GM18505 (cell line): Measurements from ENCODE around the gene CREBBP.

Experiments used
- ATAC-seq: cut with Tn5 transposase; IDR thresholded peaks from one replicate; pipeline ENCODE4 v1.9.1; 2021; ENCODE audit not compliant: unreplicated experiment
- POLR2A ChIP-seq: IDR thresholded peaks from 4 replicates; pipeline ENCODE4 v1.6.1; 2011; ENCODE audit warnings: borderline replicate concordance; ENCODE audit not compliant: insufficient read depth, insufficient read length; ENCODE audit errors: extremely low read depth

The CREBBP gene

GRCh38 chr16:3874794-3875692 is 5.5 kb downstream of the CREBBP start:
- no peak for ATAC-seq

DNA sequence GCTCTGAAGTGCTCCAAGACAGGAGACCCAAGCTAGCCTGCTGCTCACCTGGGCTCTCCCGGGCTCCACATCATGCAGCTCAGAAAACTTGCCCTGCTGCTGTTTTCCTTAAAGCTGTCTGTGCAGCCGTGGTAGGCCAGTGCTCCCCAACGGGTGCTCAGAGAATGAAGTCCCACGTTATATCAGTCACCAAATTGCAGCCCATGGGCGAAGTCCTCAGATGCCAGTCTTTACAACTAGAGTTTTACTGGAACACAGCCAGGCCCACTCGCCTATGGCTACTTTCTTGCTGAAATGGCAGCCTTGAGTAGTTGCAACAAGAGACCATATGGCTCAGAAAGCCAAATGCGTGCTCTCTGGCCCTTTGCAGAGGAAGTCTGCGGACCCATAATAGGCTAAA is 6.3 kb downstream of the CREBBP start:
- no peak for ATAC-seq
- TF ChIP-seq POLR2A: no peak

More at GRCh38 chr16:3874794-3875692, 5.5 kb downstream of the CREBBP start:
- TF ChIP-seq POLR2A: no peak

- no peak for TF ChIP-seq POLR2A
- ATAC-seq: no peak
Observed at GRCh38 chr16:3873482-3874173, 6.9 kb downstream of the CREBBP start.

DNA sequence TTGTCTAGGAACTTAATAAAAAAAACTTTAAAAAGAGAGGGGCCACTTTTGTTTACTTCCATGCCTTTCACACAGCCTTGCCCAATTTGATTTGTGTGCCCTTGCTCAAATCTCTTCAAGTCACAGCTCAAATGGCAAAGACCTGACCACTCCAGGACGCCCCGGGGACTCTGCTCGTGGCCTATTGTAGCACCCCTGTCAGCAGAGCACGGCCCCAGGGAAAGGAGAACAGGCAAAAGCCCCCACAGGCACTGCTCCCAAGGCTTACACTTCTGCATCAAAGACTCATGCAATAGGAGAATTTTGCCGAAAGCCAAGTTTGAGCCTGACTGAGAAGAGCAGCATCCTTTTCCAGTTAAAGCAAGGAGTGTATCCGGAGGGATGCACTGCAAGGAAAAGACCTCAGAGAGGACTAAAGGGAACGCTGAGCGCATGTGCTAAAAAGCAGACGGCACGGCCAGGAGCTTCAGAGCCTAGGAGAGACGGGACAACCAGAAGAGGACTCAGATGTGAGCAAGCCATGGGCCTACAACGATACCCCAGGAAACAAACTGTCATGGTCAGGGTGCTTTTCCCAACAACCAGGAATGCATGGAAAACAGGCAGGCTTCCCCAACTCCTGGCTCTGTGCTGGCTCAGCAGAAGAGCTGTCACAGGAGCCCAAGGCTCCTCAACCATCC is 8.2 kb downstream of the CREBBP start:
- no peak for ATAC-seq
- TF ChIP-seq POLR2A: no peak

GRCh38 chr16:3868967-3869366 is 11.5 kb downstream of the CREBBP start:
- TF ChIP-seq POLR2A: no peak
- no peak for ATAC-seq

GRCh38 chr16:3868556-3868955 is 12.0 kb downstream of the CREBBP start:
- no peak for TF ChIP-seq POLR2A
- no peak for ATAC-seq

DNA sequence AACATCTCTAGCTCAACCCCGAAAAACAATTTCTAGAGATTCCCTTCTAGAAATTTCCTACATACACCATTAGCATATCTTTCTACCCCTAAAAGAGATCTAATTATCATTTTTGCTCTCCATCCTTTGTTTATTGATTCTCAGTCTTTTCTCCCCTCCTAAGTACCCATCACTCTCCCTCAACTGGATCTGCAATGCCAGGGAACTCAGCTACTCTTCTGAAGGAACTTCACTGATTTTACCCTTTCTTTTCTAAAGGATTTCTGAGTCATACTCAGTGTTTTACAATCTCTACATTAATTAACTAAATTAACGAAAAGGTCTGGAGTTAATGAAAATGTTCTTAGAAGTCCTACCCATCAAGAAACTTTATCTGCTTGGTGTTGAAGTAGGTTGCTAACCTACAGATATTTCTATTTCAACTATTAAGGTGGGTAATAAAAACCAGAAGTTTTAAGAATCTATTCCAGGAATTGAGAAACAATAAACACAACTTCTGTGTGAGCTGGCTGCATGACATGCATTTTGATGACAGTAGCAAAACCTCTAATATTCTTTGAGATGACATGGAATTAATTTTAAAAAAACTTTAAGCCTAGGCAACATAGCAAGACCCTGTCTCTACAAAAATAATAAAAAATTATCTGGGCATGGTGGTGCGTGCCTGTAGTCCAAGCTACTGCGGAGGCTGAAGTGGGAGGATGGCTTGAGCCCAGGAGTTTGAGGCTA is 13.6 kb downstream of the CREBBP start:
- ATAC-seq: no peak
- TF ChIP-seq POLR2A: no peak

DNA sequence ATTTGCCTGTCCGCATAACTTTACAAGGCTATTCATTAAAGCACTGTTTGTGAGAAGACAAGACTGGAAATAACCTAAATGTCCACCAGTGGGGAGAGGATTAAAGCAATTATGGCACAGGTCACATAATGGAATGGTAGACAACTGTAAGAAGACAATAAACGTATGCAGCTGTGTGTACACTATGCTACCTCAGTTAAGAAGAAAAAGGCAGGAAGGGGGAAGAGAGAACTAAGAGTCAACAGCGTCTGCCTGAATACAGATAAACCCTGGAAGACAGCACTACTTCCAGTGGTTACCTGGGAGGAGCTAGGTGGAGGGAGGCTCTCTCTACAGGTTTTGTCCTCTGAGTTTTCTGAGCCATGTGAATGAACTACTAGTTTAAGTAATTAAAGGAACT is 15.3 kb downstream of the CREBBP start:
- no peak for ATAC-seq
- TF ChIP-seq POLR2A: no peak

DNA sequence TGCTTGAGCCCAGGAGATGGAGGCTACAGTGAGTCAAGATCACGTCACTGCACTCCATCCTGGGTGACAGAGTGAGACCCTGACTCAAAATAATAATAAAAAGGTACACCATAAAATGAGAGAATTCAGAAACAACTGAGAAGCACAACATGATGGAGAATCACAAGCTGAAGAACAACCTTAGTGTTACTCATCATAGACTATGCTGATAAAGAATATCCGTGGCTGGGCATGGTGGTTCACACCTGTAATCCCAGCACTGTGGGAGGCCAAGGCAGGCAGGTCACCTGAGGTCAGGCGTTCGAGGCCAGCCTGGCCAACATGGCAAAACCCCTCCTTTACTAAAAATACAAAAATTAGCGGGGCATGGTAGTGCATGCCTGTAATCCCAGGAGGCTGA is 16.0 kb downstream of the CREBBP start:
- no peak for TF ChIP-seq POLR2A
- no peak for ATAC-seq

- no peak for ATAC-seq
- no peak for TF ChIP-seq POLR2A
Observed at GRCh38 chr16:3863587-3863986, 16.9 kb downstream of the CREBBP start.

DNA sequence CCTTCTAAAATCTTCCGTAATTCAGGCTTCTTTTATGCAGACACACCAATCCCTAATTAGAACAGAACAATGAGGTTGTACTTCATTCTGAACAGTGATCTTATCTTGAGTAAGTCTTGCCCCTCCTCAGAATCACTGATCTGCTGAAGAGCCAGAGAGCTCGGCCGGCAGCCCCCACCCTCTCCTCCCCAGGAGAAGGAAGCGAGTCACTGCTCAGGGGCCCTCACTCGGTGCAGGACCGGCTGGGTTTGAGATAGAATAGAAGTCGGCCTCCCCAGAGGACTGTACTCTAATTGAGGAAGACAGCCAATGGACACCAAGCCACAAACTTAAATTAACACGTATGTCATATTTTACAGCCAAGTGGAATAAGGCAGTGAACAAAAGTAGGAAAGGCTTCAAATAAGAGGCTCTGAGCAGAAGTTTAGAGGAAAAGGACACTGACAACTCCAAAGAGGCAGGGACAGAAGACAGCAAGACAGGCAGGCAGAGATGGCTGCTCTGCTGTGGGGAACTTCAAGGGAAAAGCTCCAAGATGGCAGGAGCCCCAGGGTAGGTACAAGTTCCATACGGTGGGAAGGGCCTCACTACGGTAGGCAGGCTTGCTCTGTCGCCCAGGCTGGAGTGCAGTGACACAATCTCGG is 18.6 kb downstream of the CREBBP start:
- no peak for ATAC-seq

DNA sequence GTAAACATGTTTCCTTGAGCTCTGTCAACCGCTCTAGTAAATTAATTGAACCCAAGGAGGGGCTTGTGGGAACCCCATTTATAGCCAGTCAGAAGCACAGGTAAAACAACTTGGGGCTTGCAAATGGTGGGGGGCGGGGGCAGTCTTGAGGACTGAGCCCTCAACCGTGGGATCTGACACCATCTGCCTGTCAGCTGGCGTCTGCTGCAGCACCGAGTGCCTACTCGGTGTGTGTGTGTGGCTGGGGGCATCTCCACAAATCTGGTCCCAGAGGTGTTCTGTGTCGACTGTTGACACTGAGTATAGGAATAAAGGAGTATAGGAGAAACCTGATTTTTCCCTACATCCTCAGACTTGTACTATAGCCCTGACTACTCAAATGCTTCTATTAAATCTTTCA is 20.6 kb downstream of the CREBBP start:
- no peak for ATAC-seq
- TF ChIP-seq POLR2A: no peak

More for the DNA sequence above, 18.6 kb downstream of the CREBBP start:
- TF ChIP-seq POLR2A: no peak
